ENCODE results near the gene CBL.

DNA sequence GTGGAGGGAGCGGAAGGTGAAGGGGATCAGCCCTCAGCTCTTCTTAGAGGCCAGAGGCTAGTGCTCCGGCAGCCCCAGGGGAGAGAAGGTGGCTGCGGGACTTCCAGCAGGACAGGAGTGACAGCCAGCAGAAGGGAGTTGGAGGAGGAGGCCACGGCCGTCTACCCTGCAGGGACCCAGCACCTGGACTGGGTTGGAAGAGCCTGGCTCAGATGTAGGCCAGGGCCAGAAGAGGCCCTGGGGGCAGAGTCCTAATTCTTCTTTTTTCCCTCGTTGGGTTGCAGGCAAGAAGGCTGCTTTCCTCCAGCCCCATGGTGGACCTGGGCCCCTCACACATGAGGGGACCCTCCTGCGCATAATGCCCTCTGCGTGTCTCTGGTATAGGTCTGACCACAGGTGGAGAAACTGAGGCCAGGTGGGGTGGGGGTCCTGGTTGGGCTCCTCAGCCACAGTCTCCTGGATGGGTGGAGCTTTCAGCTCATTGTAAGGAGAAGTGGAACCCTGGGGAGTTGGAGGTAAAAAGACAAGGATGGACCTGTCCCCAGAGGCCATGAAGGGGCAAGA is 113.1 kb downstream of the CBL start:
- TF ChIP-seq, protein P1, sequence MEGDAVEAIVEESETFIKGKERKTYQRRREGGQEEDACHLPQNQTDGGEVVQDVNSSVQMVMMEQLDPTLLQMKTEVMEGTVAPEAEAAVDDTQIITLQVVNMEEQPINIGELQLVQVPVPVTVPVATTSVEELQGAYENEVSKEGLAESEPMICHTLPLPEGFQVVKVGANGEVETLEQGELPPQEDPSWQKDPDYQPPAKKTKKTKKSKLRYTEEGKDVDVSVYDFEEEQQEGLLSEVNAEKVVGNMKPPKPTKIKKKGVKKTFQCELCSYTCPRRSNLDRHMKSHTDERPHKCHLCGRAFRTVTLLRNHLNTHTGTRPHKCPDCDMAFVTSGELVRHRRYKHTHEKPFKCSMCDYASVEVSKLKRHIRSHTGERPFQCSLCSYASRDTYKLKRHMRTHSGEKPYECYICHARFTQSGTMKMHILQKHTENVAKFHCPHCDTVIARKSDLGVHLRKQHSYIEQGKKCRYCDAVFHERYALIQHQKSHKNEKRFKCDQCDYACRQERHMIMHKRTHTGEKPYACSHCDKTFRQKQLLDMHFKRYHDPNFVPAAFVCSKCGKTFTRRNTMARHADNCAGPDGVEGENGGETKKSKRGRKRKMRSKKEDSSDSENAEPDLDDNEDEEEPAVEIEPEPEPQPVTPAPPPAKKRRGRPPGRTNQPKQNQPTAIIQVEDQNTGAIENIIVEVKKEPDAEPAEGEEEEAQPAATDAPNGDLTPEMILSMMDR (IDR thresholded peaks at IDR 0.05) = no peak
- no peak for TF ChIP-seq POLR2A (IDR thresholded peaks at IDR 0.05)
